HL-60 (cell line): Measurements from ENCODE around the gene PPP1R14C.
A peak's percentile ranks its signal among the peaks of the same experiment; 100 is the strongest.

Experiments used
- DNase-seq, 2 experiments: peaks; one replicate each; pipeline ENCODE4 v3.0.0-alpha.2; 2010 to 2020; ENCODE audit warnings: low read depth in 1 of 2, low spot score in 1 of 2
- H3K27ac ChIP-seq: fragments of 250-450 bp; sonication (Bioruptor Pico); replicated peaks from 2 replicates; pipeline ENCODE4 v1.5.1; 2020; ENCODE audit warnings: mild to moderate bottlenecking, moderate library complexity
- H3K27me3 ChIP-seq: fragments of 250-450 bp; sonication (Bioruptor Pico); 2 replicates; pipeline ENCODE4 v1.5.1; 2021; ENCODE audit warnings: mild to moderate bottlenecking, moderate library complexity; ENCODE audit not compliant: insufficient read depth, poor library complexity, severe bottlenecking
- H3K4me3 ChIP-seq: replicated peaks from 2 replicates; pipeline ENCODE4 v1.5.1; 2011; ENCODE audit warnings: mild to moderate bottlenecking, control low read depth, low read length; ENCODE audit not compliant: insufficient read depth
- CTCF ChIP-seq: IDR thresholded peaks from one replicate; pipeline ENCODE4 v1.5.1; 2011; ENCODE audit warnings: low read length, control low read depth, inconsistent platforms; ENCODE audit not compliant: insufficient read depth
- GABPA ChIP-seq: IDR thresholded peaks from 2 replicates; pipeline ENCODE4 v1.6.1; 2012; ENCODE audit warnings: low read depth
- POLR2AphosphoS5 ChIP-seq: IDR thresholded peaks from 2 replicates; pipeline ENCODE4 v1.6.1; 2012; ENCODE audit warnings: low read depth
- SPI1 ChIP-seq: IDR thresholded peaks from 2 replicates; pipeline ENCODE4 v1.6.1; 2012; ENCODE audit warnings: low read depth, mild to moderate bottlenecking, borderline replicate concordance
- TF ChIP-seq, protein P1 (sequence below): IDR thresholded peaks from 2 replicates; pipeline ENCODE4 v1.6.1; 2012; ENCODE audit warnings: low read depth; ENCODE audit not compliant: insufficient replicate concordance

The PPP1R14C gene

GRCh38 chr6:150116200-150116800 lies 26.5 kb upstream of the PPP1R14C start:
- no peak for DNase-seq
- H3K4me3 ChIP-seq = no peak overlapping the region
- no peak overlapping the region for H3K27ac ChIP-seq
- H3K27me3 ChIP-seq = peaks cover 2% of the 10 kb centered on the region
- TF ChIP-seq SPI1 (no peak), GABPA (no peak)

DNA sequence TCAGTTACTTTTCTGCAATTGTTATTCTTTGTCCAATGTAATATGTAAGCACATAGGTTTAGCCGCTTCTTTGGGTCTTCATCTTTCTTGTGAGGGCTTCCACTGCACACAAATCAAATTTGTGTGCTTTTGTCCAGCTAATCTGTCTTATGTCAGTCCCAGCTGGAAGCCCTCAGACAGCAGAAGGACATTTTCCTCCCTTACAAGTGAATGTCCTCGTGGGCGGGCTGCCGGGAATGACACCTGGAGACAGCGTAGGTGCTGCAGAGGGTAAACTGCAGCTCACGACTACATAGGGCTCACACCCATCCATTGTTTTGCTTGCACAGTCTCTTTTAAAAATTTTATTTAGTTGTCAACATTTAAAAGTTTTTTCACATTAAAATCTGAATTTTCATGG lies 24.6 kb upstream of the PPP1R14C start:
- no peak for TF ChIP-seq SPI1
- TF ChIP-seq POLR2AphosphoS5 = no peak
- TF ChIP-seq GABPA = no peak
- TF ChIP-seq, protein P1, sequence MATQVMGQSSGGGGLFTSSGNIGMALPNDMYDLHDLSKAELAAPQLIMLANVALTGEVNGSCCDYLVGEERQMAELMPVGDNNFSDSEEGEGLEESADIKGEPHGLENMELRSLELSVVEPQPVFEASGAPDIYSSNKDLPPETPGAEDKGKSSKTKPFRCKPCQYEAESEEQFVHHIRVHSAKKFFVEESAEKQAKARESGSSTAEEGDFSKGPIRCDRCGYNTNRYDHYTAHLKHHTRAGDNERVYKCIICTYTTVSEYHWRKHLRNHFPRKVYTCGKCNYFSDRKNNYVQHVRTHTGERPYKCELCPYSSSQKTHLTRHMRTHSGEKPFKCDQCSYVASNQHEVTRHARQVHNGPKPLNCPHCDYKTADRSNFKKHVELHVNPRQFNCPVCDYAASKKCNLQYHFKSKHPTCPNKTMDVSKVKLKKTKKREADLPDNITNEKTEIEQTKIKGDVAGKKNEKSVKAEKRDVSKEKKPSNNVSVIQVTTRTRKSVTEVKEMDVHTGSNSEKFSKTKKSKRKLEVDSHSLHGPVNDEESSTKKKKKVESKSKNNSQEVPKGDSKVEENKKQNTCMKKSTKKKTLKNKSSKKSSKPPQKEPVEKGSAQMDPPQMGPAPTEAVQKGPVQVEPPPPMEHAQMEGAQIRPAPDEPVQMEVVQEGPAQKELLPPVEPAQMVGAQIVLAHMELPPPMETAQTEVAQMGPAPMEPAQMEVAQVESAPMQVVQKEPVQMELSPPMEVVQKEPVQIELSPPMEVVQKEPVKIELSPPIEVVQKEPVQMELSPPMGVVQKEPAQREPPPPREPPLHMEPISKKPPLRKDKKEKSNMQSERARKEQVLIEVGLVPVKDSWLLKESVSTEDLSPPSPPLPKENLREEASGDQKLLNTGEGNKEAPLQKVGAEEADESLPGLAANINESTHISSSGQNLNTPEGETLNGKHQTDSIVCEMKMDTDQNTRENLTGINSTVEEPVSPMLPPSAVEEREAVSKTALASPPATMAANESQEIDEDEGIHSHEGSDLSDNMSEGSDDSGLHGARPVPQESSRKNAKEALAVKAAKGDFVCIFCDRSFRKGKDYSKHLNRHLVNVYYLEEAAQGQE = no peak
- TF ChIP-seq CTCF = no peak
- Histone ChIP-seq H3K27ac (no peak overlapping the region), H3K4me3 (no peak overlapping the region), H3K27me3 (no peaks in the 10 kb centered on the region)
- no peak for DNase-seq

DNA sequence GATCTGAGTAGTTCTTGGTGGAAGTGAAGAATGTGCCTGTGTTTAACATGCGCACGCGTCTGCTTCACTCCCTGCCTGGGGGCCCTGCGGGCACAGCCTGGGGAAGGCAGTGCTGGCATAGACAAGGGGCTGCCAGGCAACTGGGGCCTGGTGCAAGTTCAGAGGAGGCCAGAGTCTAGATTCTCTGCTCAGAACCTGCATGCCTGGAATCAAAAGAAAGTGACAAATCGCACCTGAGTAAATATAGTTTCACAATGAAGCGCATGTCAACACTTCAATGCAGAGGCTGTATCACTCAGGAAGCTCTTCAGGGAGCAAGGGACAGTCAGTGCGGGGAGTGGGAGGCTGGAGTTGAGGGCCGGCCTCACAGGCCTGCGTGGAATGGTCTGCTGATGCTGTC lies 24.2 kb upstream of the PPP1R14C start:
- H3K4me3 ChIP-seq = no peak overlapping the region
- TF ChIP-seq SPI1 (no peak), CTCF (no peak), POLR2AphosphoS5 (no peak), GABPA (no peak)
- TF ChIP-seq, protein P1 = no peak
- no peaks in the 10 kb centered on the region for H3K27me3 ChIP-seq
- H3K27ac ChIP-seq = no peak overlapping the region
- DNase-seq = no peak

DNA sequence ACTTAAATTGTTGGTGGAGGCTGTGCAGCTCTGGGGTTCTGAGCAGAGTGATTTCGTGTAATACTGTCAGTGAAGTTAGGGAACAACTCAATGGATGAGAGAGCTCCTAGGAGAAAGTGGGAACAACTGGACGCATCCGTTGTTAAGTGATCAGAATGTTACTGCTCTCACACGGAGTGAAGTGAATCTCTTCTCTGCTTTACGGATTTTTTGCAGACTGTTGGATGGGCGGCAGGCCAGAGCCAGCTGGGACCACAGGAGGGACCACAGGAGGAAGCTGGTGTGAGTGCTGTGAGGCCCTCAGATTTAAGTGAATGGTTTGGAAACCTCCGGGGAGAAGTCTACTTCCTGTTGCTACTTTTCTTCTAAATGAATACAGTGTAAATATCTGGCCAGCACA lies 23.7 kb upstream of the PPP1R14C start:
- H3K27me3 ChIP-seq = no peaks in the 10 kb centered on the region
- no peak overlapping the region for H3K4me3 ChIP-seq
- peak; percentile 47 to 65 for DNase-seq
- H3K27ac ChIP-seq = no peak overlapping the region
- TF ChIP-seq SPI1 = peak; percentile 17; the same call in 1 of the 2 replicates
- TF ChIP-seq GABPA = no peak

DNA sequence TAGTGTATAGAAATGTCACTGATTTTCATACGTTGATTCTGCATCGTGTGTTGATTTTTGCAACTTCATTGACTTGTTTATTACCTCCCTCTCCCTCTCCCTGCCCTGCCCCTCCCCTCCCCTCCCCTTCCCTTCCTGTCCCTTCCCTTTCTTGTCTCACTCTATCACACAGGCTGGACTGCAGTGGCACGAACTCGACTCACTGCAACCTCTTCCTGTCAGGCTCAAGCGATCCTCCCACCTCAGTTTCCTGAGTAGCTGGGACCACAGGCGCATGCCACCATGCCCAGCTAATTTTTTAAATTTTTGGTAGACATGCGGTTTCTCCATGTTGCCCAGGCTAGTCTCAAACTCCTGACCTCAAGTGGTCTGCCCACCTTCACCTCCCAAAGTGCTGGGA lies 19.2 kb upstream of the PPP1R14C start:
- Histone ChIP-seq H3K27me3 (no peaks in the 10 kb centered on the region), H3K4me3 (no peak overlapping the region), H3K27ac (no peak overlapping the region)
- TF ChIP-seq, protein P1 = no peak
- no peak for TF ChIP-seq POLR2AphosphoS5
- DNase-seq = no peak
